LNCaP clone FGC (cell line): ENCODE results near the gene COLQ.
"Not testable (repeated sequence)": the region's sequence is repeated elsewhere in the genome, so short reads cannot be mapped to it uniquely, and the experiment has no call there.

ENCODE experiments used
- DNase-seq: peaks from one replicate; pipeline ENCODE4 v3.0.0-alpha.2; 2011; ENCODE audit warnings: low read depth
- H3K4me3 ChIP-seq: 2 replicates; pipeline ENCODE4 v1.5.1; 2011; ENCODE audit warnings: mild to moderate bottlenecking, low read depth, low read length, control low read depth
- CTCF ChIP-seq: IDR thresholded peaks from 2 replicates; pipeline ENCODE4 v1.5.1; 2012; ENCODE audit warnings: mild to moderate bottlenecking; ENCODE audit not compliant: control insufficient read depth, insufficient read depth; ENCODE audit errors: extremely low read depth

Gene COLQ

GRCh38 chr3:15462451-15462850 lies 59.1 kb downstream of the COLQ start:
- no peak for TF ChIP-seq CTCF
- H3K4me3 ChIP-seq: no peak overlapping the region
- no peak for DNase-seq

- no peak for TF ChIP-seq CTCF
- no peak overlapping the region for H3K4me3 ChIP-seq
- no peak for DNase-seq
Observed at GRCh38 chr3:15460891-15461531, 60.5 kb downstream of the COLQ start.

GRCh38 chr3:15458212-15458780 lies 63.2 kb downstream of the COLQ start:
- no peak overlapping the region for H3K4me3 ChIP-seq
- DNase-seq: no peak
- TF ChIP-seq CTCF: no peak

GRCh38 chr3:15456915-15457314 lies 64.6 kb downstream of the COLQ start:
- not testable (repeated sequence) for H3K4me3 ChIP-seq, DNase-seq

- no peak for DNase-seq
Observed at GRCh38 chr3:15456321-15456720, 65.2 kb downstream of the COLQ start.

GRCh38 chr3:15455756-15456155 lies 65.8 kb downstream of the COLQ start:
- TF ChIP-seq CTCF: no peak

More at GRCh38 chr3:15456321-15456720, 65.2 kb downstream of the COLQ start:
- TF ChIP-seq CTCF: no peak
- H3K4me3 ChIP-seq: no peak overlapping the region

GRCh38 chr3:15454965-15455364 lies 66.5 kb downstream of the COLQ start:
- no peak for TF ChIP-seq CTCF
- no peak for DNase-seq
- no peak overlapping the region for H3K4me3 ChIP-seq

More at GRCh38 chr3:15455756-15456155, 65.8 kb downstream of the COLQ start:
- no peak overlapping the region for H3K4me3 ChIP-seq
- DNase-seq: no peak
